ENCODE measurements around the gene CLDND1.
"Not testable (repeated sequence)": the region's sequence is repeated elsewhere in the genome, so short reads cannot be mapped to it uniquely, and the experiment has no call there.

Gene CLDND1

DNA sequence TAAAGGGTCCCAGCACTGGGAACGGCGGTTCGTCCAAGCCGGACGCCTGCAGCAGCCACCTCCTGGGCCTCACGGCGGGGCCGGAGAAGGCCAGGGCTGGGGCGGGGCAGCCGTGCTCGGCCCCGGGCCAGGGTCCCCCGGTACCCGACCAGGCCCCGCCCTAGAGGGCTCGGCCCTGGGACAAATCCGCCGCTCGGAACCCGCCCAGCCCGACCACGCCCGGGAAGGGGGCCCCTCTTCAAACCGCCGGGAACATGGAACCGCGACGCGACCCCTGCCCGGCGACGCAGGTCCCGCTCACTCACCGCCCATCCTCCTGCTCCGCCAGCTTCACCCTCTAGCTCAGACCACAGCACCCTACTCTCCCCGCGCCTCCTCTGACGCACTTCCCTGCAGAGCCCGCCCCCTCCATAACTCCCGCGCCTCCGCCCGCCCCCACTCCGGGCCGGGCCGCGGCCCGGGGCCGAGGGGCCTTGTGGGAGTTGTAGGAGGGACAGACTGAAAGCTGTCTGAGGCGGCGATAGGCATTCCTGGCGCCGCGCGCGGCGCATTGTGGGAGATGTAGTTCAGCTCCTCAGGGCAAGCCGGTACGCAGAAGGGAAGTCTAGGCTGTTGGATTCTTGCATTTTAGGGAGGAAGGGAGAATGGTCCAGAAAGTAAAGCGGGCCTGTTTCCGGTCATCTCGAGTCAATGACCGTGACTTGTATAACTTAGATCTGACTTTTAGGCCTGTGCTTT is at the start of gene CLDND1:
CLDND1 (minus strand) TSS at position 359 of the 738 bp plus-strand sequence. CDS start 1,478 bp downstream, outside the sequence.
- intact Hi-C loops (cut with DNase I) = loop anchor here (1.0 kb wide), 1 partner anchor 71 kb away; the partner anchor contains the start of gene CPOX
- peak; percentile 96 to 100 (median 98) for DNase-seq

DNA sequence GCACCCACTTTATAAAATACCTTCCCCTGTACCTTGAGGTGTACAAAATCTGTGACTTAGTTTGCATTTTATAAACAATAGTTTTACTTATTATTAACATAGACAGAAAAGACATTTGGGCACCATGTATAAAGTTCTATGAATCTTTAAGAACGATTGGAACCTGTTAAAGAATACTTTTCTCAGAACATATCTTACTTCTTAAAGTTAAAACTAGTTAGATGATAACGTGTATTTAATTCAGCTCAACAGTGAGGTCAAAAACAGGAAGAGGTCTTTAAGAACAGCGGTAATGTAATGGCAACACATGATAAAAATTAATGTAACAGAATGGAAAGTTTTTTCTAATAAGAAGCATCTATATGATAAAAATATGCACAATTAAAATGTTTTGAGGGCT is 45.7 kb upstream of the CLDND1 start:
- DNase-seq = no peak
- intact Hi-C loops (cut with DNase I) = no loop called here

DNA sequence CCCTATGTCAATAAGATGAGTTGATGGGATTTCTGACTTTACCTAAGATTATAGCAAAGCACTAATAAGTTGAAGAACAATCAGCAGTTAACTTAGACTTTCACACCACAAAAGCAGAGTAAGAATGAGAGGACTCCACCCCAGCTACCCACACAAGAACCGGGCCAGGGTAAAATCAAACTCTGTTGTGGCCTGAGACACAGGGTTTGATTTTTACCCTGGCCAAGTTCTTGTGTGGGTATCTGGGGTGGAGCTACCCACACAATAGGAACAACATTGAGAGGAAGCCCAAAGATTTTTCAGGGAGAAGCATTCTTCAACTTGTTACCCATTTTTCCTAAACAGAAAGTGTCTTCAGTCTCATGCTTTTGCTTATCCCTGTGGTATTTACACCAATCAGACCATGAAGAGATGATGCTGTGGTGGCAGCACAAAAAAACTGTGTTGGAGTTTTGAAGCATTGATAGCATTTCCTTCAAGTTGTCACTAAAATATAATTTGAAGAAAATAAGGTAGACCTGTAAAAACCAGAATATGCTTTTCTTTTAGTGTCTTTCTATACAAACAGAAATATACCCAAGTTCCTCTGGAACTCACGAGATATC is 45.1 kb upstream of the CLDND1 start:
- DNase-seq = no peak
- intact Hi-C loops (cut with DNase I) = no loop called here

- DNase-seq = no peak
- intact Hi-C loops (cut with DNase I) = no loop called here
Measured at GRCh38 chr3:98565843-98566242, 43.1 kb upstream of the CLDND1 start.

DNA sequence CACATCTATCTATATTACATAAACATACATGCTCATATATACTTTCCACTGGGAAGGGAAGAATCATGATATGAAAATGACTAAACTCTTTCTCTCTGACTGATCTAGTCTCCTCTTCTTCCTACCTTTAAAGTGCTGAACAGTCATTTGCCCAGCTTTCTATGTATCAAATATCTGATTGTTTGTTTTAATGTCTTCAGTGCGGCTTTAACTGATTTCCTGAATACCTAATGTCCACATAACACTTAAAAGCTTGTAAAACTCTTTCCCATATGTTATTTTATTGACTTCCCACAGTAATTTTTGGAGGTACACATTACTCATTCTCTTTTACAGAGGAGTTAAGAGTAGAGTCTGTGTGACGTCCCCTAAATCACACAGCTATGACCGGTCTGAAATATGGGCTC is 42.5 kb upstream of the CLDND1 start:
- no peak for DNase-seq
- intact Hi-C loops (cut with DNase I) = no loop called here

- DNase-seq = no peak
- intact Hi-C loops (cut with DNase I) = no loop called here
Measured at GRCh38 chr3:98564282-98565005, 41.7 kb upstream of the CLDND1 start.

DNA sequence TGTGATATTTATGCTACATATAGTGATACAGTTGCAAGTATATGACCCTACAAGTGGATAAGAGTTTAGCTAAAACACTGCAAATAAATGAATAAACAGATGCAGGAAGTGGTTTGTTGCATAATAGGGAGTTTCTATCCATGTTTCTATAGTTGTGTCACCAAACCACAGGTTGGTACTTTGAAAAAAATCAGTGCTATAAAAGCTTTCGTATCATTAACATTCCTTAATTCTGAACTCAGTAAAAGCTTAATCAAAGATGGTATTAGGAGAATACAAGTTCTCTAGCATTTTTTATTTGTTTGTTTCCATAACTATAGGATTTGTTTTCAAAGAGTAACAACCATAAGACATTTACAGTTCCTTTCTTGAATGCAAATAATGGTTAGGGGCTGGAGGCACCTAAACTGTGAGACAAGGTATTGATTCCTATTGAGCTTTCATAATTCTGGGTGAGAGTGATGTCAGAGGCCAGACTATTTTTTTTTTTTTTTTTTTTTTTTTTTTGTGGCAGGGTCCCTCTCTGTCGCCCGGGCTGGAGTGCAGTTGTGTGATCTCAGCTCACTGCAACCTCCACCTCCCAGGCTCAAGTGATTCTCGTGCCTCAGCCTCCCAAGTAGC is 41.1 kb upstream of the CLDND1 start:
- intact Hi-C loops (cut with DNase I) = no loop called here
- DNase-seq = no peak

DNA sequence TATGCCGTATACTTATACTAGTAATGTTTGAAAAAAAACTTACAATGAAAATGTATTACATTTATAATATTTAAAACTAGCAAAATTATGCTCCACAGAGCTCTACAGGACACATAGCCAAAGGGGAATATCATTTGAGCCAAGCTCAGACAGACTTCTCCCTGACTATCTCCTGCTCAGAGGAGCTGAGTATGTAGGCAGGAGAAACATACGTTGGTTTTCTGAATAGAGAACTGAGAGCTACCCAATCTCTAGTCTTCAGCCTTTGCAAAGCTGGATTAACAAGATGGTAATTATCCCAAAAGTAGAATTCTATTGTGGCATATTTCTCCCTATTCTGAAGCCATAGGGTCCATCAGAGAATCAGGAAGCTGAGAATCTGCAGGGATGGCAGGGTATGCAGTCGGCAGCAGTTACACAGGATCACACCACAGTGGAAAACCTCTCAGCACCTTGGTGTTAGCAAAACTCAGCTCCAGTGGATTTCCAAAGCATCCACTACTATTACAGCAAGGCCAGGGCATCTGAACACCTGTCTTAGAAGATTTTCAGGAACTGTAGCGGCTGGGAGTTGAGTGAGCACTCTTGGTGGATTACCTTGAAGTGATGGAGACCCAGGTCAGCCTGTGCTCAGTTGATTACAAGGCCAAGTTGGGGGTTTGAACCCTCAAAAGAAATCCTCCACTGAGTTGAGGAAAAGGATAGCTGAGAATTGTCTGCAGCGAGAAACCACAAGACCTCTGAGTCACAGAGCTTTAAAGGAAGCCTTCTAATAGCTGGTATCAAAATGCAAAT is 39.2 kb upstream of the CLDND1 start:
- DNase-seq = no peak
- intact Hi-C loops (cut with DNase I) = no loop called here

DNA sequence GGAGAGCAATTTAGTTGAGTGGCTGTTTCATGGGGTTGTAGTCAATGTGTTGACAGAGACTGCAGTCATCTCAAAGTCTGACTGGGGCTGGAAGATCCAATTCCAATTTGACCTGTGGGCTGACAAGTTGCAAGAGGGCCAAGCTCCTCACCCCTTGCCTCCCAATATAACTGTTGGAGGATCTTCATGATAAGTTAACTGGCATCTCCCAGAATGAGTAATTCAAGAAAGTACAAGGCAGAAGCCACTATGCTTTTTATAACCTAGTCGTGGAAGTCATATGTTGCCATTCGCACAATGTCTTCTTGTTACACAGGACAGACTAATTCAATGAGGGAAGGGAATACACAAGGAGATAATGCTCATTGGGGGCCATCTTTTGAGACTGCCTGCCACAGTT is 38.2 kb upstream of the CLDND1 start:
- DNase-seq = no peak
- intact Hi-C loops (cut with DNase I) = no loop called here

- DNase-seq; intact Hi-C loops (cut with DNase I): not testable (repeated sequence)
Measured at GRCh38 chr3:98559769-98560168, 37.1 kb upstream of the CLDND1 start.

GRCh38 chr3:98558100-98558827 is 35.6 kb upstream of the CLDND1 start:
- no peak for DNase-seq

DNA sequence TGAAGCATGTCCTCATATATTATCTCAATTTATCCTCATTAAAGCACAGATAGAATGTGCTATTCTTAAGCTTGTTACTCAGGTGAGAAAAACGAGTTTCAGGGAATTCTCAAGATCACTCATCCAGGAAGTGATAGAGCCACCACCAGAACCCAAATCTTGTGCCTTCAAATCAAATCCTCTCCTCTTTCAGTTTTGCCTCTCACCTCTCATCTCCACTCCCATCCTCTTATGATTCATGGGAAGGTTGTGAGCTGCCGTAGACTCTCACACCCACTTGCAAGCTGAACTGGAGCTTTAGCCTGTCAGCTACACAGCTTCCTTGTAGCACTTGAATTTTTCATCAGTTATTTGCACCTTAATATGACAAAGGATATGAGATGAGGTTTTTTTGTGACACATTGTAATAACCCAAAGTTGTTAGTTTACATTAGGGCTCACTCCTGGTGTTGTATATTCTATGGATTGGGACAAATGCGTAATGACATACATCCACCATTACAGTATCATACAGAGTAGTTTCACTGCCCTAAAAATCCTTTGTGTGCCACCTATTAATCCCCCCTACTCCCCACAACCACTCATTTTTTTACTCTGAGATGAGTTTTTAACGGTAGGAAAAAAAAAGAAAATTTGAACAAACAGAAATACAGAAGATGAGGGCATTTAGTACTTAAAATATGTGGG is 34.8 kb upstream of the CLDND1 start:
- intact Hi-C loops (cut with DNase I) = no loop called here
- DNase-seq = no peak

More at GRCh38 chr3:98558100-98558827, 35.6 kb upstream of the CLDND1 start:
- intact Hi-C loops (cut with DNase I) = no loop called here

- no peak for DNase-seq
- intact Hi-C loops (cut with DNase I) = no loop called here
Measured at GRCh38 chr3:98556164-98557130, 33.7 kb upstream of the CLDND1 start.

DNA sequence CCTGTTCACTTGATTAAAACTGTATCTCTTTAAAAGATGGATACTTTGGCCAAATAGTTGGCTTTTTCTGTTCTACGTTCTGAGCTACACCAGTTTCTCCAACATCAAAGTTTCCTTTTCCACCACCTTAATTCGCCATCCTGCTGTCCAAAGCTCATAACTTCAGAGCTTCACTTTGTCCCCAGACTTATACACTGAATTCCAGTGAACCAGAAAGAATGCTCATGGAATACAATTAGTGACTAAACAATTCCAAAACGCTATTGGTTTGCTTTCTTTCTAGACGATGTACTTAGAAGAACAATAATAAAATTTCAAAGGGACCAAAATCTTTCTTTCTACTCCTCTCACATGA is 32.3 kb upstream of the CLDND1 start:
- no peak for DNase-seq
- intact Hi-C loops (cut with DNase I) = no loop called here

GRCh38 chr3:98554580-98554979 is 31.9 kb upstream of the CLDND1 start:
- DNase-seq = no peak
- intact Hi-C loops (cut with DNase I) = no loop called here

DNA sequence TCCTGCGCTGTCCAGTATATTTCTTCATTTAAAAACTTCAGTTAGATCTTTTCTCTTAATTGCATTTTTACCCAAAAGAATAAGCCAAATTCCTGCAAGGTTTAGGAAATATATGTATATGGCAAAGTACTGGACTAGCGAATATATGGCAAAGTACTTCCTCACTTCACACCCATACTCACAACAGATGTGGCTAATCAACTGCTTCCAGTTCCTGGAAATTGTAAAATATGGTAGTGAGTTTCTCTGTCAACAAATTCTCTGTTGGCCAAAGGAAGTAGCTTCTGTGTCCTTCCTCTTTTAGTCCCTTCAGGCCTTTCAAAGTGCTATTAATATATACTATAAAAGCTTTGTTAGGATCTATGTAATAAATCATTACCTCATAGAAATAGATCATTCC is 31.1 kb upstream of the CLDND1 start:
- no peak for DNase-seq
- intact Hi-C loops (cut with DNase I) = no loop called here

DNA sequence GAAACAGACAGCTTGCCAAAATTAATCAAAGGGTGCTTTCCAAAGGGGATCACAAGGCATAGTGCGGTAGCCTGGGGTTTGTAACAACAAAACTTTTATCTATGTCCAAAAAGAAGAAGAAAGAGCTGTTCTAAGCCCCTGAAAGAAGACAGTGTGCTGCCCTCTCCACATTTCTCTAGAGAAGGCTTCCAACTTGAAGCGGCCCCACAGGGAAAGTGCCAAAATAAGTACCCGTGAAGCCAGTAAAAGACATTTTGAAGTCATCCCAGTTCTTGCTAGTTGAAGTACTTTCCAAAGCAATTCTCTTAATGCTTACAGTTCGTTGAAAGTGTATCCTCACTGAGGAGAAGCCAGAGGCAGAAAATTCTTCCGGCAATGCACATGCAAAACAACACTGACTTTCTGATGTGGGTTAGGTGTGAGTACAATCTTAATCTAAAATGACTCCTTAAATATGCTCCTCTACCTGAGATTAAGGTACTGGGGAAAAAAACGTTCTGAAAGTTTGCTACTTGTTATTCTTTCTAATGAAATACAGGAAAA is 30.4 kb upstream of the CLDND1 start:
- intact Hi-C loops (cut with DNase I) = no loop called here

More for the DNA sequence above, 30.4 kb upstream of the CLDND1 start:
- DNase-seq = no peak

Data from posterior cingulate gyrus (tissue), 11 donors.